ENCODE results near the gene COX17. TPM values are rescaled to one million over a fixed set of nuclear protein-coding genes. Genes with fewer than 3 reads are reported as not detected.

The COX17 gene
- total and polyA plus RNA-seq, 2 donors, result 85.3 to 171 TPM

- Histone ChIP-seq H3K9me3 (ENCODE audit: control insufficient read depth in 2 of 2, insufficient read depth in 1 of 2, low read length in 1 of 2) (no peaks in the 10 kb centered on the region), H3K36me3 (ENCODE audit: control insufficient read depth in 2 of 2, insufficient read depth in 2 of 2, low read length in 1 of 2) (no peaks in the 10 kb centered on the region), H3K27me3 (ENCODE audit: control insufficient read depth in 2 of 2, insufficient read depth in 1 of 2, low read length in 1 of 2) (no peaks in the 10 kb centered on the region), H3K4me1 (ENCODE audit: control insufficient read depth in 2 of 2, insufficient read depth in 2 of 2, low read length in 2 of 2) (no peaks in the 10 kb centered on the region), H3K27ac (ENCODE audit: low read depth in 1 of 2, low read length in 1 of 2) (no peak overlapping the region), H3K4me3 (ENCODE audit: low read length in 2 of 2) (no peak overlapping the region)
- DNase-seq (ENCODE audit: low read depth in 6 of 9, low spot score in 9 of 9), result no peak
- 20% methylated on average over 2 of the region's 2 CpGs for WGBS
Observed at GRCh38 chr3:119653876-119654275, 23.3 kb downstream of the COX17 start.

- no peaks in the 10 kb centered on the region for H3K9me3 ChIP-seq (ENCODE audit: control insufficient read depth in 2 of 2, insufficient read depth in 1 of 2, low read length in 1 of 2)
- no peaks in the 10 kb centered on the region for H3K27me3 ChIP-seq (ENCODE audit: control insufficient read depth in 2 of 2, insufficient read depth in 1 of 2, low read length in 1 of 2)
- no peaks in the 10 kb centered on the region for H3K36me3 ChIP-seq (ENCODE audit: control insufficient read depth in 2 of 2, insufficient read depth in 2 of 2, low read length in 1 of 2)
- H3K27ac ChIP-seq (ENCODE audit: low read depth in 1 of 2, low read length in 1 of 2), result no peak overlapping the region
- 97% methylated on average over 7 of the region's 7 CpGs for WGBS
- DNase-seq (ENCODE audit: low read depth in 6 of 9, low spot score in 9 of 9), result no peak
- no peak overlapping the region for H3K4me3 ChIP-seq (ENCODE audit: low read length in 2 of 2)
- no peaks in the 10 kb centered on the region for H3K4me1 ChIP-seq (ENCODE audit: control insufficient read depth in 2 of 2, insufficient read depth in 2 of 2, low read length in 2 of 2)
Observed at GRCh38 chr3:119652306-119653033, 24.7 kb downstream of the COX17 start.

DNA sequence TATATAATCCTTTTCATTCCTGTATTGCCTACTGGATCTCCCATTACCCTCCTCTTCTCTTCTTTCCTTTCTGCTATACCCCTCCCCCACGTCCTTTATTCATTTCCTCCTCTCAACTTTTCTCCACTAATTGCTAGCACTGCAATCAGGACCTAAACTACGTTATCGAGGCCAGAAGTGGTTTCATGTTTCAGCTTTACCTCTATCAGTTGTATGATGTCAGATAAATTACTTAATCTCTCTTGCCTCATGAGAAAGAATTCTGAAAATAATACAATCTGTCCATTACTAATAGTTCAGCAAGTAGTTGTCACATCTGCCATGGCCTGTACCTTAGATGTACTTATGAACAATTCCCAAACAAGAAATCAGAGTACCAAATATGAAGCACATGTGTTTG is 27.4 kb downstream of the COX17 start:
- H3K4me1 ChIP-seq (ENCODE audit: control insufficient read depth in 2 of 2, insufficient read depth in 2 of 2, low read length in 2 of 2), result no peaks in the 10 kb centered on the region
- H3K27me3 ChIP-seq (ENCODE audit: control insufficient read depth in 2 of 2, insufficient read depth in 1 of 2, low read length in 1 of 2), result no peaks in the 10 kb centered on the region
- H3K36me3 ChIP-seq (ENCODE audit: control insufficient read depth in 2 of 2, insufficient read depth in 2 of 2, low read length in 1 of 2), result no peaks in the 10 kb centered on the region
- no peak overlapping the region for H3K27ac ChIP-seq (ENCODE audit: low read depth in 1 of 2, low read length in 1 of 2)
- H3K4me3 ChIP-seq (ENCODE audit: low read length in 2 of 2), result no peak overlapping the region
- 91% methylated on average over 3 of the region's 3 CpGs for WGBS
- H3K9me3 ChIP-seq (ENCODE audit: control insufficient read depth in 2 of 2, insufficient read depth in 1 of 2, low read length in 1 of 2), result no peaks in the 10 kb centered on the region
- DNase-seq (ENCODE audit: low read depth in 6 of 9, low spot score in 9 of 9), result no peak

DNA sequence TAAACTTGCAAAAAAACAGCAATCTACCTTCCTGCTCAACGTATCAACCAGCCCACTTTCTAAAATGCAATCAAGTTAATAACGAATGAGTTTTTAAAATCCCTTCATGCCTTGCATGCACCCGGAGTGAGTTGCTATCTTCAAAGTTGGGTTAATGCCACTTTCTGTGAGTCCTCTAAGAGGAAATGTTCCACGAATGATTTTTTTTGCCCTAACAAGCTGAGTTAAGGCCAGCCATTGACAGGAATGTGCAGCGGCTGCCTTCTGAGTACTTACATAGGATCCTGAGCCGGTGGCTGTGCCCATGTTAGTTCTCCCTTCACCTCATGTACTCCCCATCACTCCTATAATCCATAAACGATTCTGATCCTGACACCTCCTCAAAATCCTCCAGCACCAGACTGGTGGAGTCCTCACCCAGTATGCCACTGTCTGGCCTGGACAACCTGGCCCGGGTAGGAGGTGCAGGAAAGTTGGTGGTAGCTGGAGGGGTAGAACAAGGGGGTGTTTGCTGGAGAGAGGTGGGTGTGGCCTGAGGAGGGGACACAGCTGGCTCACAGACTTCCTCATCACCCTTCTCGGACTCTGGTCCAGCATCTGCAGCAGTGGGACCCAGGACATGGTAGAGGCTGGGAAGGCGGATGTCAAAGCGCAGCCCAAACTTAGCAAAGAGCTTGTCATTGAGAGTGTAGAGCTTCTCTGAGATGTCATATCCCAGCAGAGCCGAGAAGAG is 29.2 kb downstream of the COX17 start:
- no peaks in the 10 kb centered on the region for H3K4me1 ChIP-seq (ENCODE audit: control insufficient read depth in 2 of 2, insufficient read depth in 2 of 2, low read length in 2 of 2)
- no peaks in the 10 kb centered on the region for H3K27me3 ChIP-seq (ENCODE audit: control insufficient read depth in 2 of 2, insufficient read depth in 1 of 2, low read length in 1 of 2)
- peak overlapping the region in 1 of 2 donors; percentile 46 for H3K27ac ChIP-seq (ENCODE audit: low read depth in 1 of 2, low read length in 1 of 2)
- 95% methylated on average over 12 of the region's 12 CpGs for WGBS
- H3K9me3 ChIP-seq (ENCODE audit: control insufficient read depth in 2 of 2, insufficient read depth in 1 of 2, low read length in 1 of 2), result no peaks in the 10 kb centered on the region
- no peak for DNase-seq (ENCODE audit: low read depth in 6 of 9, low spot score in 9 of 9)
- H3K36me3 ChIP-seq (ENCODE audit: control insufficient read depth in 2 of 2, insufficient read depth in 2 of 2, low read length in 1 of 2), result no peaks in the 10 kb centered on the region
- no peak overlapping the region for H3K4me3 ChIP-seq (ENCODE audit: low read length in 2 of 2)

DNA sequence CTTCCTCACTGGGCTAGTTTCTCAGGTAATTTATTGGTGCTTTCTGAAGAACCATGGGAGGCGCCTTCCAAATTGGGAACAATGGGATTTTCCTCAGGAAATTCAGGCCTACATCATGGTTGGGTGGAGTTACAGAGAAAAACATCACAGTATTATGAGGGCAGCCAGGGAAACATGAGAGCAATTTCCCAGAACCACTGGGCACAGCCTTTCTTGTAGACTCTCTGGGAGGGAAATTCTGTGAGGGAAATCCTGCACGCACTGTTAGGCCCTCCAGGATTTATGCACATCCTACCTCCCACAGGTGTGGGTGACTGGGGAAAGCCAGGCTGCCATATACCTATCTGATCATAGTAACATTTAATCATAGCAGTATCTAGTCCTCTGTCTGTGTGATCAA is 30.0 kb downstream of the COX17 start:
- H3K4me3 ChIP-seq (ENCODE audit: low read length in 2 of 2), result no peak overlapping the region
- no peaks in the 10 kb centered on the region for H3K27me3 ChIP-seq (ENCODE audit: control insufficient read depth in 2 of 2, insufficient read depth in 1 of 2, low read length in 1 of 2)
- no peak for DNase-seq (ENCODE audit: low read depth in 6 of 9, low spot score in 9 of 9)
- no peaks in the 10 kb centered on the region for H3K4me1 ChIP-seq (ENCODE audit: control insufficient read depth in 2 of 2, insufficient read depth in 2 of 2, low read length in 2 of 2)
- no peaks in the 10 kb centered on the region for H3K9me3 ChIP-seq (ENCODE audit: control insufficient read depth in 2 of 2, insufficient read depth in 1 of 2, low read length in 1 of 2)
- no peak overlapping the region for H3K27ac ChIP-seq (ENCODE audit: low read depth in 1 of 2, low read length in 1 of 2)
- 95% methylated on average over 2 of the region's 2 CpGs for WGBS
- peaks cover 0 to under 1% of the 10 kb centered on the region in 2 donors for H3K36me3 ChIP-seq (ENCODE audit: control insufficient read depth in 2 of 2, insufficient read depth in 2 of 2, low read length in 1 of 2)

DNA sequence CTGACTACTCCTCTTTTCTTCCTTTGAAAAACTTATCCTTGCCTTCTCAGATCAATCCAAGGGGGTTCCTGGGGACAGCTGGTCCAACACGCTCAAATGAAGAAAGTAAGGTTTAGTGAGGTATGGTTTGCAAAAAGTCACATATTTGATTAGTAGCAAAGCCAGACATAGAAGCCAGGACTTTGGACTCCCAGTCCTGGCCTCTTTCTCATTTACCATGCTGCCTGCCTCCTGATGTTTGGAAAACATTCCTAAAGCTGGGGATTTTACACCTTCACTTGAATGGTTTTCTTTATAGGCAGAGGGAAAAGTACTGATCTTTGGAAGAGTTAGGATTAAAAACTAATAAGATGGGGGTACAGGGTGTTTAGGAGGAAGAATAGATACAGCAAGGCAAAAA is 31.4 kb downstream of the COX17 start:
- Histone ChIP-seq H3K4me1 (ENCODE audit: control insufficient read depth in 2 of 2, insufficient read depth in 2 of 2, low read length in 2 of 2) (no peaks in the 10 kb centered on the region), H3K9me3 (ENCODE audit: control insufficient read depth in 2 of 2, insufficient read depth in 1 of 2, low read length in 1 of 2) (no peaks in the 10 kb centered on the region), H3K36me3 (ENCODE audit: control insufficient read depth in 2 of 2, insufficient read depth in 2 of 2, low read length in 1 of 2) (peaks cover 0 to 4% of the 10 kb centered on the region in 2 donors), H3K27ac (ENCODE audit: low read depth in 1 of 2, low read length in 1 of 2) (no peak overlapping the region), H3K4me3 (ENCODE audit: low read length in 2 of 2) (no peak overlapping the region), H3K27me3 (ENCODE audit: control insufficient read depth in 2 of 2, insufficient read depth in 1 of 2, low read length in 1 of 2) (no peaks in the 10 kb centered on the region)
- 95% methylated on average over 1 of the region's 1 CpG for WGBS
- DNase-seq (ENCODE audit: low read depth in 6 of 9, low spot score in 9 of 9), result no peak

DNA sequence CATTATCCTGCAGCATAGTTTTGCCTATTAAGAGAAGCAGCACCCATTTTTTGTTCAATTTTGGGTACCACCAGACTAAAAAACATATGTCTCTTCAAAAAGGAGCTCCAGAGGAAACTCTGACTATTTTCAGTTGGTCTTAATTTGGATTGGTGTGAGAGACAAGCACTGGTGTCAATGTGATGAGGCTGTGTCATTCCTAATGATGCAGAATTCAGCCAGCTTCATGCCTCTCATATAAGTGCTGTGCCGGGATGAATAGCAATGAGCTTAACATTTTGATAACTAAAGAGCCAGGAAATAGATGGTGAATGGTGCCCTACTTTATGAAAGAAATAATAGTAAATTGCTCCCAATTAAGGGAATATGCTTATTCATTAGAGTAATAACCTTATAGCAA is 32.7 kb downstream of the COX17 start:
- WGBS, result 97% methylated on average over 1 of the region's 1 CpG
- H3K36me3 ChIP-seq (ENCODE audit: control insufficient read depth in 2 of 2, insufficient read depth in 2 of 2, low read length in 1 of 2), result peaks cover 0 to 4% of the 10 kb centered on the region in 2 donors
- peaks cover 0 to under 1% of the 10 kb centered on the region in 2 donors for H3K4me1 ChIP-seq (ENCODE audit: control insufficient read depth in 2 of 2, insufficient read depth in 2 of 2, low read length in 2 of 2)
- no peaks in the 10 kb centered on the region for H3K9me3 ChIP-seq (ENCODE audit: control insufficient read depth in 2 of 2, insufficient read depth in 1 of 2, low read length in 1 of 2)
- no peaks in the 10 kb centered on the region for H3K27me3 ChIP-seq (ENCODE audit: control insufficient read depth in 2 of 2, insufficient read depth in 1 of 2, low read length in 1 of 2)
- no peak for DNase-seq (ENCODE audit: low read depth in 6 of 9, low spot score in 9 of 9)
- H3K4me3 ChIP-seq (ENCODE audit: low read length in 2 of 2), result no peak overlapping the region
- no peak overlapping the region for H3K27ac ChIP-seq (ENCODE audit: low read depth in 1 of 2, low read length in 1 of 2)

DNA sequence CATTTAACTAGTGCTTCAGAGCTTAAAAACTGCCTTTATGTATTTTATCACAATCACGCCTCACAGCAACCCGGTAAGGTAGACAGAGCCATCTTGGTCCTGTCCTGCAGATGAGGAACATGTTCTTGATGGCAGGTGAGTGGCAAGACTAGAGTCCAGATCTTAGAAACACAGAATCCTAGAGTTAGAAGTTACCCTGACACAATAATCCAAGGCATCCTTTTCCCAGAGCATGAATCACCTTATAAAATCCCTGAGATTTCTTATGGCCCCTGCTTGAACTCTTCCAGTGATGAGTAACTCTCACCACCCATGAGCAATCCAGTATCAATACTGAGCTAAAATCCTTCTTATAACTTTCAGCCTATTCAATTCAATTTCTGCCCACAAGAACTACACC is 33.7 kb downstream of the COX17 start:
- no peaks in the 10 kb centered on the region for H3K9me3 ChIP-seq (ENCODE audit: control insufficient read depth in 2 of 2, insufficient read depth in 1 of 2, low read length in 1 of 2)
- no peak overlapping the region for H3K4me3 ChIP-seq (ENCODE audit: low read length in 2 of 2)
- H3K36me3 ChIP-seq (ENCODE audit: control insufficient read depth in 2 of 2, insufficient read depth in 2 of 2, low read length in 1 of 2), result peaks cover 3 to 4% of the 10 kb centered on the region in 2 donors
- peaks cover 0 to 8% of the 10 kb centered on the region in 2 donors for H3K4me1 ChIP-seq (ENCODE audit: control insufficient read depth in 2 of 2, insufficient read depth in 2 of 2, low read length in 2 of 2)
- no peak for DNase-seq (ENCODE audit: low read depth in 6 of 9, low spot score in 9 of 9)
- H3K27ac ChIP-seq (ENCODE audit: low read depth in 1 of 2, low read length in 1 of 2), result no peak overlapping the region
- WGBS, result 96% methylated on average over 2 of the region's 2 CpGs
- no peaks in the 10 kb centered on the region for H3K27me3 ChIP-seq (ENCODE audit: control insufficient read depth in 2 of 2, insufficient read depth in 1 of 2, low read length in 1 of 2)

DNA sequence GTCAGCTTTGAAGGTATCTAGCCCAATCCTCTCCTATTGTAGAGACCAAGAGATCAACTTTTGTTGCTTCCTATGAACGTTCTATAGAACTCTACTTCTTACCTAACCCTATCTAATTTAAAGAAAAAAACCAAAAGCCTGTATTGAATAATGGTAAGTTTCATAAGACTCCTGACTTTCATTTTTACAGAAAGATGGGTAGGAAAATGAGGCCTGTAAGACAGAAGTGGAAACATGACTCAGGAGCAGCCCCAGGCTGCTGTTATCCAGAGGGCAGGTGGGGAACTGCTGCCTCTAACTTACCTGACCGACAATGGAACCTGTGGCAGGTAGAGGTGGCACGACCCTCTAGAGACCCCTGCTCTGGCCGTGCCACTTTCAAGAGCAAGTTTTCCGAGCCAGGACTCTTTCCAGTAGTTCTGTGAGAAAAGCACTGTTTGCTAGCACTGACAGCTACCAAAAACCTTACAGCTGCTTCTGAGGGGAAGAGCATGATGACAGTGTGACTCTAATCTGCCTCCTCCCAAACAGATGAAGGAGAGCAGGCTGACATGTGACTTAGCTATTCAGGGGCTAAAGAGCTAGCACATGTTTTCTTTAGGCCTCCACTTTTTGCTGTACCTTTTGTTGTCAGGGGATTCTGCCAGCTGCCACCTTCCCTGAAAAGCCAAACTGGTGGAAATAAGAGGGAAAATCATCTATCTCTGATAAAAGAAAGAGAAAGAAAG is 34.3 kb downstream of the COX17 start:
- H3K27me3 ChIP-seq (ENCODE audit: control insufficient read depth in 2 of 2, insufficient read depth in 1 of 2, low read length in 1 of 2), result no peaks in the 10 kb centered on the region
- 97% methylated on average over 5 of the region's 5 CpGs for WGBS
- H3K27ac ChIP-seq (ENCODE audit: low read depth in 1 of 2, low read length in 1 of 2), result no peak overlapping the region
- peaks cover 3 to 4% of the 10 kb centered on the region in 2 donors for H3K36me3 ChIP-seq (ENCODE audit: control insufficient read depth in 2 of 2, insufficient read depth in 2 of 2, low read length in 1 of 2)
- H3K4me1 ChIP-seq (ENCODE audit: control insufficient read depth in 2 of 2, insufficient read depth in 2 of 2, low read length in 2 of 2), result peaks cover 0 to 9% of the 10 kb centered on the region in 2 donors
- H3K4me3 ChIP-seq (ENCODE audit: low read length in 2 of 2), result no peak overlapping the region
- no peak for DNase-seq (ENCODE audit: low read depth in 6 of 9, low spot score in 9 of 9)
- H3K9me3 ChIP-seq (ENCODE audit: control insufficient read depth in 2 of 2, insufficient read depth in 1 of 2, low read length in 1 of 2), result no peaks in the 10 kb centered on the region

All from thymus (tissue), 11 donors.